ENCODE results near the gene PLAC9. TPM values are rescaled to one million over a fixed set of nuclear protein-coding genes. Genes with fewer than 3 reads are reported as not detected.
"Not testable (repeated sequence)": the region's sequence is repeated elsewhere in the genome, so short reads cannot be mapped to it uniquely, and the experiment has no call there.

The PLAC9 gene, protein sequence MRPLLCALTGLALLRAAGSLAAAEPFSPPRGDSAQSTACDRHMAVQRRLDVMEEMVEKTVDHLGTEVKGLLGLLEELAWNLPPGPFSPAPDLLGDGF
- 15.7 and 16.7 TPM in 2 replicates for total RNA-seq
- 17.4 and 40.4 TPM in 2 replicates for polyA plus RNA-seq
- 76.8 and 160 TPM in 2 replicates for polyA plus RNA-seq (2012)
- polyA minus RNA-seq (ENCODE audit: low replicate concordance): 3.4 and 12.8 TPM in 2 replicates

DNA sequence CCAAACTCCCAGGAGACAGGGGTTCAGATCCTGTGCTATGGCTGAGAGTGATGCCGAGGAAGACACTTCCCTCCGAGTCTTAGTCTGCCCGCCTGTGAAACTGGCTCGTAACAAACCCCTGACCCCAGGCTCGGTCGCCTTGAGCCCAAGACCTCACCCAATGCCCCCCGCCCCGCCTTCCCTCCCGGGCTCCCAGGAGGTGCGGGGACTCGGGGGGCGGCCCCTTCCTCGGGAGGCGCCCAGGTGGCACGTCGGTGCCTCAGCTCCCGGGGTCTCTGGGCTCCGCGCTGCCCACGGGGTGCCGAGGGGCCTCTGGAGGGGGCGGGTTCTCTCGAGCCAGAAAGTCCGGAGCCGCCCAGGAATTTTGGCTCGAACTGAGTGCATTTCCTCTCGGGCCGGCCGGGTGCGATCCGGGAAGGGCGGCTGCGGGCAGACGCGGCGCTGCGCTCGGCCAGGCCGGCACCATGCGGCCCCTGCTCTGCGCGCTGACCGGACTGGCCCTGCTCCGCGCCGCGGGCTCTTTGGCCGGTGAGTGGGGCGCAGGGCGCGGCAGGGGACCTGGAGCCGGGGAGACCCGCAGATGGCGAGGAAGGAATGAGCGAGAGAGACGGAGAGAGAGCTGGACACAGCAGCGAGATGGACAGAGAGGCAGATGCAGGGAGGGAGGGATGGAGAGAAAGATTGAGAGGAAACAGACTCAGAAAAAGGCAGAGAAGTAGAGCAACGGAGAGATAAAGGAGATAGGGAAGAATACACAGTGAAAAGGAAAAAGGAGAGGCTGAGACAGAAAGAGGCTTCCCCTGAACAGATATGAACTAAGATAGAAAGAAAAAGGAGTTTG, at the start of gene PLAC9:
PLAC9 (plus strand) TSS at position 432 of the 841 bp plus-strand sequence; CDS start at position 465, 33 bp downstream.
- peak within 1 kb of the TSS; percentile 96 for H3K27ac ChIP-seq (ENCODE audit: insufficient read depth, low read length)
- peak within 1 kb of the TSS; percentile 96 for H3K4me2 ChIP-seq (ENCODE audit: extremely low read depth, insufficient read depth, low read length)
- peak; percentile 37 to 44 for DNase-seq (ENCODE audit: low read depth in 2 of 2)

DNA sequence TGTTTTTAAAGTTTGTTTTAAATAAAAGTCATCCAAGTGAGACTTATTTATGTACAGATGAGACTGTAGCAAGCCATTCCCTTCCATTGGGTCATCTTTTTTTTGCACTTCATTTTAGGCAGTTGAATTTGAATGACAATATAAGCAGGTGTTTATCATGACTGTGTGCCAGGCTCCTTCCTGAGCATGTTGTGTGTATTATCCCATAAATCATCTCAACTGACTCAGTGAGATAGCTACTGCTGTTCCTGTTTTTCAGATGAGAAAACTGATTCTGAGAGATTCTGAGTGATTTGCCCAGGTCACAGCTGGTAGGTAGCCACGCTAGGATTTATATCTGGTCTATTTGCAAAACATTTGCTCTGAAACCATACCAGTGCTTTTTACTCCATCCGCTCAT, 42.4 kb upstream of the PLAC9 start:
- no peaks in the 10 kb centered on the region for H3K9me3 ChIP-seq (ENCODE audit: control insufficient read depth, insufficient read depth, low read depth, low read length)
- H2AFZ ChIP-seq (ENCODE audit: low read length): no peak overlapping the region
- H3K9ac ChIP-seq (ENCODE audit: insufficient read depth, low read length): no peak overlapping the region
- H3K4me1 ChIP-seq (ENCODE audit: control insufficient read depth, extremely low read depth, insufficient read depth, low read length): no peaks in the 10 kb centered on the region
- H3K27ac ChIP-seq (ENCODE audit: insufficient read depth, low read length): no peak overlapping the region
- H4K20me1 ChIP-seq (ENCODE audit: control insufficient read depth, extremely low read depth, insufficient read depth, low read length): no peaks in the 10 kb centered on the region
- H3K27me3 ChIP-seq (ENCODE audit: control insufficient read depth, insufficient read depth, low read length): no peaks in the 10 kb centered on the region
- H3K4me2 ChIP-seq (ENCODE audit: extremely low read depth, insufficient read depth, low read length): no peak overlapping the region
- H3K36me3 ChIP-seq (ENCODE audit: control insufficient read depth, insufficient read depth, low read length): no peaks in the 10 kb centered on the region
- DNase-seq (ENCODE audit: low read depth in 2 of 2): no peak
- TF ChIP-seq, protein P1, sequence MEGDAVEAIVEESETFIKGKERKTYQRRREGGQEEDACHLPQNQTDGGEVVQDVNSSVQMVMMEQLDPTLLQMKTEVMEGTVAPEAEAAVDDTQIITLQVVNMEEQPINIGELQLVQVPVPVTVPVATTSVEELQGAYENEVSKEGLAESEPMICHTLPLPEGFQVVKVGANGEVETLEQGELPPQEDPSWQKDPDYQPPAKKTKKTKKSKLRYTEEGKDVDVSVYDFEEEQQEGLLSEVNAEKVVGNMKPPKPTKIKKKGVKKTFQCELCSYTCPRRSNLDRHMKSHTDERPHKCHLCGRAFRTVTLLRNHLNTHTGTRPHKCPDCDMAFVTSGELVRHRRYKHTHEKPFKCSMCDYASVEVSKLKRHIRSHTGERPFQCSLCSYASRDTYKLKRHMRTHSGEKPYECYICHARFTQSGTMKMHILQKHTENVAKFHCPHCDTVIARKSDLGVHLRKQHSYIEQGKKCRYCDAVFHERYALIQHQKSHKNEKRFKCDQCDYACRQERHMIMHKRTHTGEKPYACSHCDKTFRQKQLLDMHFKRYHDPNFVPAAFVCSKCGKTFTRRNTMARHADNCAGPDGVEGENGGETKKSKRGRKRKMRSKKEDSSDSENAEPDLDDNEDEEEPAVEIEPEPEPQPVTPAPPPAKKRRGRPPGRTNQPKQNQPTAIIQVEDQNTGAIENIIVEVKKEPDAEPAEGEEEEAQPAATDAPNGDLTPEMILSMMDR (conservative IDR thresholded peaks at IDR 0.05 in 1 of 2, IDR thresholded peaks at IDR 0.05 in 1 of 2; ENCODE audit: low read depth in 1 of 2, low read length in 2 of 2): no peak
- no peak overlapping the region for H3K4me3 ChIP-seq (replicated peaks in 1 of 4; ENCODE audit: control extremely low read depth in 1 of 4, insufficient read depth in 1 of 4, low read depth in 3 of 4, low read length in 4 of 4)
- H3K79me2 ChIP-seq (ENCODE audit: control insufficient read depth, insufficient read depth, low read length): no peaks in the 10 kb centered on the region

More for the DNA sequence above, at the start of gene PLAC9:
- peak within 1 kb of the TSS; percentile 97 for H3K9ac ChIP-seq (ENCODE audit: insufficient read depth, low read length)
- no peak for TF ChIP-seq EZH2 (IDR thresholded peaks at IDR 0.05; ENCODE audit: low read length, missing control alignments)
- TF ChIP-seq, protein P1 (conservative IDR thresholded peaks at IDR 0.05 in 1 of 2, IDR thresholded peaks at IDR 0.05 in 1 of 2; ENCODE audit: low read depth in 1 of 2, low read length in 2 of 2): no peak
- H3K4me1 ChIP-seq (ENCODE audit: control insufficient read depth, extremely low read depth, insufficient read depth, low read length): peaks cover 17% of the 10 kb centered on the region
- no peaks in the 10 kb centered on the region for H3K27me3 ChIP-seq (ENCODE audit: control insufficient read depth, insufficient read depth, low read length)
- H3K4me3 ChIP-seq (replicated peaks in 1 of 4; ENCODE audit: control extremely low read depth in 1 of 4, insufficient read depth in 1 of 4, low read depth in 3 of 4, low read length in 4 of 4): peak within 1 kb of the TSS; percentile 61 to 89 (median 70)
- peaks cover 13% of the 10 kb centered on the region for H3K79me2 ChIP-seq (ENCODE audit: control insufficient read depth, insufficient read depth, low read length)
- H3K36me3 ChIP-seq (ENCODE audit: control insufficient read depth, insufficient read depth, low read length): no peaks in the 10 kb centered on the region
- peak within 1 kb of the TSS; percentile 14 for H2AFZ ChIP-seq (ENCODE audit: low read length)
- H3K9me3 ChIP-seq (ENCODE audit: control insufficient read depth, insufficient read depth, low read depth, low read length): no peaks in the 10 kb centered on the region
- H4K20me1 ChIP-seq (ENCODE audit: control insufficient read depth, extremely low read depth, insufficient read depth, low read length): no peaks in the 10 kb centered on the region

DNA sequence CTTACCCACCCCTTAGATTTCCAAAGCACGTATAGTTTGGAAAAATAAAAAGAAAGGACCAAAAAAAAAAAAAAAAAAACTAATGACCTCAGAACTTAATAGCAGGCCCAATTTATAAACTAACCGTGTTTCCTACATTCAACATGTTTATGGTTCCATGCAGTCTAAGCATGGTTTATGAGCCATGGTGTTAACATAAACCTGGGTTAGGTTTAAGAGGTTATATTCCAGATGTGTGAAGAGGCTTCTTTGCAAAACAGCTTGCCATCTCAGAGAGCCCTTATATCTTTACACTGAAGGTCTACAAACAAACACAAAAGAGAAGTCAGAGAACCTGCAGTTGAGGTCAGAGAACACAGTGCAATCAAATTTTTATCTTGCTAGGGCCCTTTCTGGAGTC, 38.3 kb upstream of the PLAC9 start:
- Histone ChIP-seq H3K27me3 (ENCODE audit: control insufficient read depth, insufficient read depth, low read length) (no peaks in the 10 kb centered on the region), H4K20me1 (ENCODE audit: control insufficient read depth, extremely low read depth, insufficient read depth, low read length) (no peaks in the 10 kb centered on the region)

DNA sequence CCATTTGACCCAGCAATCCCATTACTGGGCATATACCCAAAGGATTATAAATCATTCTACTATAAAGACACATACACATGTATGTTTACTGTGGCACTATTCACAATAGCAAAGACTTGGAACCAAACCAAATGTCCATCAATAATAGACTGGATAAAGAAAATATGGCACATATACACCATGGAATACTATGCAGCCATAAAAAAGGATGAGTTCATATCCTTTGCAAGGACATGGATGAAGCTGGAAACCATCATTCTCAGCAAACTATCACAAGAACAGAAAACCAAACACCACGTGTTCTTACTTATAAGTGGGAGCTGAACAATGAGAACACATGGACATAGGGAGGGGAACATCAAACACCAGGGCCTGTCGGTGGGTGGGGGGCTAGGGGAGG, 34.3 kb upstream of the PLAC9 start:
- not testable (repeated sequence) for H3K4me2 ChIP-seq (ENCODE audit: extremely low read depth, insufficient read depth, low read length); H3K9ac ChIP-seq (ENCODE audit: insufficient read depth, low read length); H2AFZ ChIP-seq (ENCODE audit: low read length); H3K9me3 ChIP-seq (ENCODE audit: control insufficient read depth, insufficient read depth, low read depth, low read length); H3K27me3 ChIP-seq (ENCODE audit: control insufficient read depth, insufficient read depth, low read length); H3K79me2 ChIP-seq (ENCODE audit: control insufficient read depth, insufficient read depth, low read length); H3K4me1 ChIP-seq (ENCODE audit: control insufficient read depth, extremely low read depth, insufficient read depth, low read length); H3K27ac ChIP-seq (ENCODE audit: insufficient read depth, low read length); H4K20me1 ChIP-seq (ENCODE audit: control insufficient read depth, extremely low read depth, insufficient read depth, low read length); H3K36me3 ChIP-seq (ENCODE audit: control insufficient read depth, insufficient read depth, low read length); DNase-seq (ENCODE audit: low read depth in 2 of 2); H3K4me3 ChIP-seq (replicated peaks in 1 of 4; ENCODE audit: control extremely low read depth in 1 of 4, insufficient read depth in 1 of 4, low read depth in 3 of 4, low read length in 4 of 4)

More for the DNA sequence above, 38.3 kb upstream of the PLAC9 start:
- Histone ChIP-seq H2AFZ (ENCODE audit: low read length) (no peak overlapping the region), H3K4me2 (ENCODE audit: extremely low read depth, insufficient read depth, low read length) (no peak overlapping the region), H3K9ac (ENCODE audit: insufficient read depth, low read length) (no peak overlapping the region), H3K36me3 (ENCODE audit: control insufficient read depth, insufficient read depth, low read length) (no peaks in the 10 kb centered on the region), H3K4me1 (ENCODE audit: control insufficient read depth, extremely low read depth, insufficient read depth, low read length) (no peaks in the 10 kb centered on the region), H3K79me2 (ENCODE audit: control insufficient read depth, insufficient read depth, low read length) (no peaks in the 10 kb centered on the region), H3K9me3 (ENCODE audit: control insufficient read depth, insufficient read depth, low read depth, low read length) (no peaks in the 10 kb centered on the region), H3K27ac (ENCODE audit: insufficient read depth, low read length) (no peak overlapping the region), H3K4me3 (replicated peaks in 1 of 4; ENCODE audit: control extremely low read depth in 1 of 4, insufficient read depth in 1 of 4, low read depth in 3 of 4, low read length in 4 of 4) (no peak overlapping the region)
- no peak for DNase-seq (ENCODE audit: low read depth in 2 of 2)
- TF ChIP-seq, protein P1 (conservative IDR thresholded peaks at IDR 0.05 in 1 of 2, IDR thresholded peaks at IDR 0.05 in 1 of 2; ENCODE audit: low read depth in 1 of 2, low read length in 2 of 2): no peak
- no peak for TF ChIP-seq EZH2 (IDR thresholded peaks at IDR 0.05; ENCODE audit: low read length, missing control alignments)
